ENCODE data around the gene PHF5A.

DNA sequence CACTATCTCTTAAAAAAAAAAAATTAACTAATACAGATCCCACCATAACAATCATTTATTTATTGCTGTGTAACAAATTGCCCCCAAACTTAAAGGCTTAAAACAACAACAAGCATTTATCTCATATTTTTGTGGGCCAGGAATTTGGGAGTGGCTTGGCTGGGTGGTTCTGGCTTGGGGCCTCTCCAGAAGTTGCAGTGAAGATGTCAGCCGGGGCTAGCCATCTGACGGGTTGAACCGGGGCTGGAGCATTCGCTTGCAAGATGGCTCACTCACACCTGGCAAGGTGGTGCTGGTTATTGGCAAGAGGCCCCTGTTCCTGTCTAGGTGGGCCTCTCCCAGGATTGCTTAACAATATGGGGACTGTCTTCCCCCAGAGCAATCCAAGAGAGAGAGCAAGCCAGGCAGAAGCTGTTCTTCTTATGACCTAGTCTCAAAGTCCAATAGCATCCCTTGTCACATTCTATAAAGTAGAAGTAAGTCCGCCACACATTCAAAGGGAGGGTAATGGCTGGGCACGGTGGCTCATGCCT, 29.9 kb upstream of the PHF5A start:
- TF ChIP-seq EZH2 (IDR thresholded peaks at IDR 0.05; ENCODE audit: low read length, missing control alignments) = no peak
- no peak for TF ChIP-seq CTCF (conservative IDR thresholded peaks at IDR 0.05 in 1 of 2, IDR thresholded peaks at IDR 0.05 in 1 of 2; ENCODE audit: low read depth in 1 of 2, low read length in 2 of 2)

Data from fibroblast of lung (primary cell).